Muscle of arm (tissue), 12 donors: ENCODE measurements around the gene HHIPL1. TPM values are rescaled to one million over a fixed set of nuclear protein-coding genes. Genes with fewer than 3 reads are reported as not detected.
"Not testable (repeated sequence)": the region's sequence is repeated elsewhere in the genome, so short reads cannot be mapped to it uniquely, and the experiment has no call there.

Experiments
- DNase-seq: peaks from one replicate; pipeline ENCODE4 v3.0.0-alpha.2; 2013
- polyA plus RNA-seq, 12 donors: library from polyadenylated mRNA; unstranded; fragments of 120-200 nt; gene quantifications; one replicate each; pipeline ENCODE4 v1.2.1, GENCODE V29; 2013; ENCODE audit not compliant: insufficient read length in 12 of 12

The HHIPL1 gene
- polyA plus RNA-seq, 12 donors = 1.2 to 2.2 (median 1.7) TPM; not detected in 1

GRCh38 chr14:99658218-99658845, 13.4 kb downstream of the HHIPL1 start:
- DNase-seq = no peak

- no peak for DNase-seq
These were observed 14.4 kb downstream of the HHIPL1 start for GRCh38 chr14:99659333-99659741.

- no peak for DNase-seq
These were observed 15.2 kb downstream of the HHIPL1 start for GRCh38 chr14:99660006-99660566.

- DNase-seq = no peak
These were observed 15.9 kb downstream of the HHIPL1 start for GRCh38 chr14:99660794-99661193.

- not testable (repeated sequence) for DNase-seq
These were observed 16.3 kb downstream of the HHIPL1 start for GRCh38 chr14:99661206-99661605.

GRCh38 chr14:99662846-99663245, 17.9 kb downstream of the HHIPL1 start:
- no peak for DNase-seq

GRCh38 chr14:99663386-99664057, 18.6 kb downstream of the HHIPL1 start:
- no peak for DNase-seq

- DNase-seq = no peak
These were observed 19.4 kb downstream of the HHIPL1 start for GRCh38 chr14:99664058-99664936.

GRCh38 chr14:99664937-99665273, 20.0 kb downstream of the HHIPL1 start:
- no peak for DNase-seq

- no peak for DNase-seq
These were observed 21.6 kb downstream of the HHIPL1 start for GRCh38 chr14:99666533-99666932.

GRCh38 chr14:99667045-99667444, 22.1 kb downstream of the HHIPL1 start:
- no peak for DNase-seq

- DNase-seq = no peak
These were observed 22.9 kb downstream of the HHIPL1 start for GRCh38 chr14:99667821-99668220.

- DNase-seq = no peak
These were observed 23.7 kb downstream of the HHIPL1 start for GRCh38 chr14:99668307-99669295.

GRCh38 chr14:99670361-99671234, 25.7 kb downstream of the HHIPL1 start:
- no peak for DNase-seq

GRCh38 chr14:99671235-99672224, 26.6 kb downstream of the HHIPL1 start:
- DNase-seq = no peak

- no peak for DNase-seq
These were observed 27.8 kb downstream of the HHIPL1 start for GRCh38 chr14:99672506-99673304.

- no peak for DNase-seq
These were observed 28.6 kb downstream of the HHIPL1 start for GRCh38 chr14:99673305-99674063.
